GM19240 (cell line): Measurements from ENCODE around the gene OSGIN1.

Source experiments
- DNase-seq: peaks from one replicate; pipeline ENCODE4 v3.0.0; 2011; ENCODE audit warnings: low spot score; ENCODE audit not compliant: insufficient read length

Gene OSGIN1

DNA sequence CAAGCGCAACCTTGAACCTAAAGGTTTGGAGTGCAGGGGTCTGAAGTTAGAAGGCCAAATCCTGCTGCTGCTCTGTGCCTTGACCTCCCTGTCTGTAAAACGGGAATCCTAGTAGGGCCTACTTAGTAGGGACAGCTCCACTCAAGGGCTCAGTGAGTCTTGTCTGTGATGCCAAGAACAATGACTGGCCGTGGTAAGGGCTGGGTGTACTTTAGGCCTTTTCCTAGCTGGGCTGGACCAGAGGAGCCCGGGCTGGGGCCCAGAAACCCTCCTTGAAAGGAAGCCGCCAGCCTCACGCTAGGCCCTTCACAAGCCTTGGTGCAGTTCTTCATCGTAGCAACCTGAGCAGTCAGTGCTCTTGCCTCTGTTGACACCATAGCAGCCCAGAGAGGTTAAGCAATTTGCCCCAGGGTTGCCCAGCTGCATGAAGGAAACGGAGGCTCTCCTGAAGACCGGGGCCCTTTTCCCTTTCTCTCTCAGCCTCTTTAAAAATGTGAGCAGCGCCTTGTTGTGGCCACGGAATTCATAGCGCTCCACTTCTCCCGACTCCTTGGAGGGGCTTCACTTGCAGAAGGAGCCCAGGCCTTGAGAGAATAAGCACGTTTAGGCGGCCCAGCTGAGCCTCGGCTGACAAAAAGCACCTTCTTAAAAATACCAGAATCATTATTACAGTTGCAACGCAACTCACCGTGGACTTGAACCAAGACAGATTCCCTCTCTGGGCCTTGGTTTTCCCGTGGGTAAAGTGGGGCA, 19.4 kb downstream of the OSGIN1 start:
- no peak for DNase-seq

GRCh38 chr16:83973077-83973476, 20.0 kb downstream of the OSGIN1 start:
- no peak for DNase-seq

DNA sequence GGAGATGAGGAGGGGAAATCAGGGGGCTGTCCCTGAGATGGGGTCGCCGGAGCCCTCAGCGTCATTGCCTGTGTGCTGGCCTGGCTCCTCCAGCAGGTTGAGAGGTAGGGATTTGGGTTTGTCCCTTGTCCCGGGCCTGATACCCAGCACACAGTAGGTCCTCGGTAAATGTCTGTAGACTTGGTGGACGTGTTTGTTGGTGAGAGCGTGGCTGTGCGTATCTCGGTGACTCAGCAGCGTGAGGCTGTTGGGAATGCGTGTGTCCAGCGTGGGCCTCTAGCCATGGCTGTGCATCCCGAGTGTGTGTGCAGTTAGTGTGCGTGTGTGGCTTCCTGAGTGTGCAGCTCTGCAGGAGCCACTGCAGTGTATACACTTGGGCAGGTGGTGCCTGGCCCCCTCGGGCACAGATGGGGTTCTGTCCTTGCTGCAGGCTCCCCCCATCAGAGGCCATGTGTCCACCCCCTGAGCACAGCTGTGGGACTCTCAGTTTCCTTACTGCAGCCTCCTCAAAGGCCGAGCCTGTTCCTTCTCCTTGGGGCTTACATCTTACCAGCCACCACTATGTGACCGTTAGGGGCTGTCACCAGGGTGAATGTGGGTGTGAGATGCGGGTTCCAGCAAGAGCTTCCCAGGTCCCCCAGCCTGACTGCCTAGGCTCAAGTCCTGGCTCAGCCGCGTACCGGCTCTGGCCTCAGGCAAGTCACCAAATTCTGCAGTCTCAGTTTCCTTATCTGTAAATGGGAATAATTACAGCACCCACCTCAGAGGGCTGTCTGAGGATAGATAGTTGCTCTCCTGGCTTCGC, 20.7 kb downstream of the OSGIN1 start:
- no peak for DNase-seq

GRCh38 chr16:83974475-83974874, 21.4 kb downstream of the OSGIN1 start:
- DNase-seq: no peak

- DNase-seq: no peak
These were observed 22.7 kb downstream of the OSGIN1 start for GRCh38 chr16:83975590-83976260.

GRCh38 chr16:83977056-83977815, 24.2 kb downstream of the OSGIN1 start:
- no peak for DNase-seq

GRCh38 chr16:83978401-83978904, 25.4 kb downstream of the OSGIN1 start:
- no peak for DNase-seq

- no peak for DNase-seq
These were observed 26.4 kb downstream of the OSGIN1 start for GRCh38 chr16:83979441-83979840.

GRCh38 chr16:83980794-83981193, 27.8 kb downstream of the OSGIN1 start:
- no peak for DNase-seq

DNA sequence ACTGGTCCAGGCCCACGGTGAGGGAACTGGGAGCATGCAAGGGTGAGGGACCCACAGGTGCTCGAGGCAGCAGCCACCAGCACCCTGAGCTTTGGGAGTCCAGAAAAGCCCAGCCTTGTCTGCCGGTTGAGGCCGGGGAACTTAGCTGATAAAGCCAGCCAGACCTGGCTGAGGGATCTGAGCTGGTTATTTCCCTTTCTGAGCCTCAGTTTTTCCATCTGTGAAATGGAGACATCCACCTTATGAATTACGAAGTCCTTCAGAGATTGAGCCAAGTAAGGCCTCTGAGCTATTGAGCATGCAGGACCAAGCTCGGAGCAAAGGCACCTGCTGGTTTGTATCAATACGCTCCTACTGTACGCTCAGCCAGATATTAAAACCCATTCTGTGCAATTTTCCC, 28.8 kb downstream of the OSGIN1 start:
- no peak for DNase-seq

GRCh38 chr16:83983491-83983890, 30.5 kb downstream of the OSGIN1 start:
- DNase-seq: no peak

DNA sequence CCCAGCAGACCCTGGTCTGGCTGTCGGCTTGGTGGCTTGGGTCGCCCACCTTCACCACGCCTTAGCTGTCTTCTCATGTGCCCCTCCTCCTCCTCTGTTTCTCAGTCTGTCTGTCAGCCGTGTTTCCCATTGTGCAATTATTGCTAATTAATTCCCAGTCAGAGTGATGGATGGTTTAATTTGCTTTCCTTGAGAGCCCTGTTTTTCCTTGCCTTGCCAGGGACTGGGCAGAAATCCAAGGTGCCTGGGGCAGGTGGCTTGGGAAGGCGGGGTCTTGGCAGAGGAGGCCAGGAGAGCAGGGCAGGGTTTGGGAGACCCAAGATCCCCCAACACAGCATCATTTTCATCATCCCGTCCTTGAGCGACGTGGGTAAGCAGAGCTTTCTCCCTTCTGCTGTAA, 36.3 kb downstream of the OSGIN1 start:
- no peak for DNase-seq

DNA sequence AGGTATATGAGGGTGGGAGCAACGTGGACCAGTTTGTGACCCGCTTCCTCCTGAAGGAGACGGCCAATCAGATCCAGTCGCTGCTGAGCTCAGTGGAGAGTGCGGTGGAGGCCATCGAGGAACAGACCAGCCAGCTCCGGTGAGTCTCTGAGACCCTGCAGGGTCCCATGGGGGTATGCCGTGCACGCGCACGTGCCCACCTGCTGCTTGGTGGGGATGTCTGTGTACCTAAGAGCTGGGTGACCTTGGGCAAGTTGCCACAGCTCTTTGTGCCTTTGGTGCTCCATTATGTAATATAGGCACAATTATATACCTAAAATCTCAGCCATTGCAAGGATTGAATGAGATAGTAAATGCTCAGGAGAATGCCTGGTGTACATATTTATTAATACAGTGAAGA, 37.5 kb downstream of the OSGIN1 start:
- no peak for DNase-seq

GRCh38 chr16:83992624-83993023, 39.6 kb downstream of the OSGIN1 start:
- no peak for DNase-seq

DNA sequence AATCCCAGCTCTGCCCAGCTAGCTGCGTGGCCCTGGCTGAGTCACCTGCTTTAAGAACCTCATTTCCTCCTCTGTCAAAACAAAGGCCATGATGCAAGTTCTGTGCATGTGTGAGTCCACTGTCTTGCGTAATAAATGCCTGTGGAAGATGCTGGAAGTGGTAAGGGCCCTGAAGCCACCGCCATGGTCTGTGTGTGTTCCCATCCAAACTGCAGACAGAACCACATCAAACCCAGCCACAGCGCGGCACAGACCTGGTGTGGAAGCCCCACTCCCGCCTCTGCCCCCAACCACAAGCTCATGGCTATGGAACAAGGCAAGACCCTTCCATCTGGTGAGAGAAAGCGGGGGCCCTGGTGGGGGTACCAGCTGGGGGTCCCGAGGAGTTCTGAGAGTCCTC, 41.0 kb downstream of the OSGIN1 start:
- no peak for DNase-seq

DNA sequence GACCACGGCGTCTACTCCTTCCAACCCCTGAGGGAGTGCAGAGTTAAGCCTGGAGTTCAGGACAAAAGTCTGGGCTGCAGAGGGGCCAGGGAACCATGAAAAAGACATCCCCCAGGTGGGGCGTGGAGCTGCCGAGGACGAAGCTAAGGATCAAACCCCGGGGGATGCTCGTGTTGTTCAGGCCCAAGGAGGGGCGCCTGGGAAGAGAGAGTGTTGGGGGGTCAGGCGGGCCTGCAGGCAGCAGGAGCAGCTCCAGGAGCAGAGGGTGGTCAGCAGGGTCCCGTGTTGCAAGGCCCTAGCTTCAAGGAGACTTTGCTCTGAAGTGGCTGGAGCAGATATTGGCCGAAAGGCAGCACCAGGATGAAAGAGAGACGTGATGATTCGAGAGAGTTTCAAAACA, 41.7 kb downstream of the OSGIN1 start:
- DNase-seq: no peak

- DNase-seq: no peak
These were observed 42.7 kb downstream of the OSGIN1 start for GRCh38 chr16:83995754-83996153.

- DNase-seq: no peak
These were observed 43.6 kb downstream of the OSGIN1 start for GRCh38 chr16:83996481-83997252.

DNA sequence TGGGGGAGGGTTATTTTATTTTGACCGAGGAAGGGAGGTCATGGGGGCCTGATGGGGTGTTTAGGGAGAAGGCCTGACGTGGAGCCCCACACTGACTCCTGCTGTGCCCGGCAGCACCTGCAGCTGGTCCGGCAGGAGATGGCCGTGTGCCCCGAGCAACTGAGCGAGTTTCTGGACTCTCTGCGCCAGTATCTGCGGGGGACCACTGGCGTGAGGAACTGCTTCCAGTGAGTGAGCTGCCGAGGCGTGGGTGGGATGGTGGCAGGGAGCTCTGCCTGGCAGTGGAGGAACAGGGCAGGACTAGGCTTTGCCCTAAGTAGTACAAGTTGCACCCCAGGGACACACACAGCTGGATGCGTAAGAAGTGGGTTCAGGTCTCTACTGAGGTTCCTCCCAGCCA, 45.1 kb downstream of the OSGIN1 start:
- no peak for DNase-seq

GRCh38 chr16:84000989-84001642, 48.1 kb downstream of the OSGIN1 start:
- no peak for DNase-seq
